DLD1 (cell line): Measurements from ENCODE around the gene RYR2.

Experiments
- in situ Hi-C: cut with HindIII; loops from 2 replicates; pipeline ENCODE4 v1.10.0; 2017; ENCODE audit warnings: low sequenced_read_pairs

The RYR2 gene

GRCh38 chr1:237187842-237188241 lies 145.9 kb downstream of the RYR2 start:
- in situ Hi-C loops: no loop called here

DNA sequence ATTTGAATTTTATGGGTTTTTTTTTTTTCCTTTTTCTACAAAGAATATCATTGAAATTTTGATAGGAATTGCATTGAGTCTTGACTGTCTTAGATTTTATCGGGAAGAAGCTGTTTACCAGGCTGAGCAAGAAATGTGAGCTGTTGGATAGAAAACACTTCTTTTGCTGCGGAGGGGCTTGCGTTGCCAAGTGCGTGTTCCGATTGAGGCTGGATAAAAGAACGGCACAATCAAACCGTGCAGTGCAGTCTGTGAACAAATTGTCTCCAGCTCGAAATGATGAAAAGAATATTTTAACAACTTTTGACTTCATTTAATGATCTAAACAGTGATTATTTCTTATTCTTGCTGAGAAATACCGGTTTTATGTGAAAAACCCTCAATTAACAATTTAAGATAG lies 149.4 kb downstream of the RYR2 start:
- in situ Hi-C loops: no loop called here

DNA sequence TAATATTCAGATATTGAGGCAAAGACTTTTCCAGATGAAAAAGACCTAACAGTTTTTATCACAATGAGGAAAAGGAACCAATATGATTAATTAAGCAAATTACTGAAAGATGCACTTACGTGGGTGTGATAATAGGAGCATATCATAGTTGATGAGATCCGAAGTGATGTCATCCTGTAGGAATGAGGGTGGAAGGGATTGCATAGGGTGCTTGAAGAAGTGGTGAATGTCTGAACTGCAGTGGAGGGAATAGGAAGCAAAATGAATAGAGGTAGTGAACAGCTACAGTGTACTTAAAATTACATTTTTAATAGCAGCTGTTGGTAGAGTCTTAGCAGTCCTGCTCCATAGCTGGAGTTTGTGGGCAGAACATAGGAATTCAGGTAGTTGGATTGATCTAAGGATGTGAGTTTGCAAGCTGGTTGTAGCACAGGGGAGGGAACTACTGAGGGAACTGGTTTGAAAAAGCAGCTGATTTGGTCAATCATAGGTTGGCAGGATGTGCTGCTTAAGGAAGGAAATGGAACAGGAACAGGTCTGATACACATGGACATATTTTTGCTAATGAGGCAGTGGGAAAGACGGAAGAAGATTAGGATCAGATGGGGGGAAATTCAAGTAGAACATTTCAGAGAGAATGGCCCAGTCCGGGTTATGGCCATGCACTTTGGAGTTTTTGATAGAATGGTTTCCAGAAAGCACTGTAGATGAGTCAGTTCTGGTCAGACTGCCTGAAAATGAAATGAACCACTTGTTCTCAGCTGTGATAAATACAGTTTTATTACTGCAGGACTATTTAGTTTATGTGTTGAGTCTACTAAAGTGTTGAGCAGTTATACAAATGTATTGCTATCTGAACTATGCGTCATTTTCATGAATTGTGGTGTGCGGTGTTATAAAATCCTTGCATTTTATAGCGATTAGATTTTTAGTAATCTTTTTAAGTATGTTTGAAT lies 155.8 kb downstream of the RYR2 start:
- in situ Hi-C loops: no loop called here

- in situ Hi-C loops: no loop called here
Measured at GRCh38 chr1:237199026-237199425, 157.0 kb downstream of the RYR2 start.

DNA sequence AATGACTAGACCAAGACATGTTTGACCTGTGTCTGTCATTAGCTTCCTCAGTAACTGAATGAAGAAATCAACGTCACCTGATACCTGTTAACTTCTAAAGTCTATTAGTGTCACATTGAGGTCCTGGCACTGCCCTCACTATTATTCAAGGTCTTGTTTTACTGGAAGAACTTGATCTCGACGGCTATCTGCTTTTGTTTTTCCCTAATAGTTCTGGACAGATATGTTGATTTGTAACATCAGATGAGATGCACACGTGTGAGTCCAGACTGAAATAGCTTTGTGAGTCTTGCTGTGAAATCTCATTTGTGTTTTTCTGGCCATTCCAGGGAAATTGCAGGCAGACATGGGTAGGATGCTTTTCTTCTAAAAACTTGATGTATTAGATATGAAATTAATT lies 159.2 kb downstream of the RYR2 start:
- in situ Hi-C loops: no loop called here

GRCh38 chr1:237204841-237205240 lies 162.9 kb downstream of the RYR2 start:
- in situ Hi-C loops: no loop called here

- in situ Hi-C loops: no loop called here
Measured at GRCh38 chr1:237205400-237206064, 163.5 kb downstream of the RYR2 start.

DNA sequence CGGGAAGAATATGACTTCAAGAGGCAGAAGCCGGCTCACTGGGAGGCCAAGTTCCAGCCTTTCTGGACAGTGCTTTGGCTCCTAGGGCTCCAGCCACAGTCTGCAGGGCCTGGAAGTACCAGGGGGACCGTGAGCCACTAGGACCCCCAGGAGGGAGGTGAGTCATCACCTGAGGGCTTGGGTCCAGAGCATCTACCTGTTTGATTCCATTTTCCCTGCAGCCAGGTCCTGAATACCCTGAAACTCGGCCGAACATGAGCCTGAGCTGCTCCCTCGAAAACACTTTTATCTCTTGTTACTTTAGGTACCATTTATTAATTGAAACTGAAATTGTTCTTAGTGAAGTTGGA lies 164.1 kb downstream of the RYR2 start:
- in situ Hi-C loops: no loop called here

GRCh38 chr1:237211031-237211430 lies 169.0 kb downstream of the RYR2 start:
- in situ Hi-C loops: no loop called here

DNA sequence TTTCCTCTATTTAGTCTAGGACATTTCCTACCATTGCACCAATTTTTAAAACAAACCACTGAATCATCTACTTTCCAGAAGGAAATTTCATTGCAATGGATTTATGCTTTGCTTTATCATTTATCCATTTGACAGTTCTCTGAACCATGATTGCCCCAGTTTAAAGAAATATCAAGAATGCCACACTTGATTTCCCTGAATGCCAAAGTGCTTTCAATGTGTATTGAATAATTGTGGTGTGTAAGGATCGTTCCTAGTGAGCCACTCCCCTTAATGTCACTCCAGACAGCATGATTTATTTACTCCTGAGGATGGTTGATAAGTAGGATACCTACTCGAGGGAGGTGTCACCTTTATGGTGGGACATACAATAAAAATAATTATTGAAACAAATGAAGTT lies 169.6 kb downstream of the RYR2 start:
- in situ Hi-C loops: no loop called here

- in situ Hi-C loops: no loop called here
Measured at GRCh38 chr1:237219751-237220642, 178.0 kb downstream of the RYR2 start.

GRCh38 chr1:237223419-237223818 lies 181.4 kb downstream of the RYR2 start:
- in situ Hi-C loops: no loop called here

DNA sequence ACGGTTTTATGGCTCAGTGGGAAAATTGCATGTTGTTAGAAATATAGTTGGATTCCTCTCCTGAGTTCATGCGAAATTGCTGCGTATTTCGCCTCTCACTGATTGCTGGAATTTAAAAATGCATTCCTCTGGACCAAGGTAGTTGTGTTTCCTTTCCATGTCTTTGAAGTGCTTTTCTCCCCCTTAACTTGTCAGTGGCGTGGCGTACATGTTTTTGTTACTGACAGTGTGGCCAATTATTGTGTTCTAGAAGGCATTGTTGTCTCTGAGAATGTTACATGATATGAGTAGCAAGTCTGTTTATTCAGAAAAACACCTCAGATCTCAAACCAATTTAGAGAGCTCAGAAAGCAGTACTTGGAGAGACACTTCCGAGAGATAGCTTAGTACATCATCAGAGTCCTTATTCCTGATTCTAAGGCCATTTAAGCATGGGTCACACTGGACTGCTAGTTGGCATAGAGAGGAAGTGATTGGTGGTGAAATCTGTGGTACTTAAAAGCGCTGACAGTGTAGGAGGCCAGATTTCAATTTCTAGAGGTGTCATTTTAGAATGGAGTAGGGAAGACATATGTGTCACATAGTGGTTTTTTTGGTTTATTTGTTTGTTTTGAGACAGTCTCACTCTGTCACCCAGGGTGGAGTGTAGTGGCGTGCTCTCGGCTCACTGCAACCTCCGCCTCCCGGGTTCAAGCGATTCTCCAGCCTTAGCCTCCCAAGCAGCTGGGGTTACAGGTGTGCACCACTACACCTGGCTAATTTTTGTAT lies 184.4 kb downstream of the RYR2 start:
- in situ Hi-C loops: no loop called here

DNA sequence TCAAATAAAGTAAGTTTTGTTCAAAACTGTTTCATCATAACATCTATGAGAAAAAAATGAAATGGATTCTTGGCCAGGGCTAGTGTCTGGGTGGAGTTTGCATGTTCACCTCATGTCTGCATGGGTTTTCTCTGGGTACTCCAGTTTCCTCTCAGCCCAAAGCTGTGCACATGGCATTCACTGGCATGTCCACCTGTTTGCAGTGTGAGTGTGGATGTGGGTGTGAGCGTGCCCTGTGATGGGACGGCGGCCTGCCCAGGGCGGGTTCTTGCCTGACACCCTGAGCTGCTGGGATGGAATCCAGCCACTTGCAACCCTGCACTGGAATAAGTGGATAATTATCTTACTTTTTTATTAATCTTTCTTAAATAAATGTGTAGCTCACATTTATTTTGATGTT lies 185.5 kb downstream of the RYR2 start:
- in situ Hi-C loops: no loop called here

- in situ Hi-C loops: no loop called here
Measured at GRCh38 chr1:237228421-237228820, 186.4 kb downstream of the RYR2 start.

DNA sequence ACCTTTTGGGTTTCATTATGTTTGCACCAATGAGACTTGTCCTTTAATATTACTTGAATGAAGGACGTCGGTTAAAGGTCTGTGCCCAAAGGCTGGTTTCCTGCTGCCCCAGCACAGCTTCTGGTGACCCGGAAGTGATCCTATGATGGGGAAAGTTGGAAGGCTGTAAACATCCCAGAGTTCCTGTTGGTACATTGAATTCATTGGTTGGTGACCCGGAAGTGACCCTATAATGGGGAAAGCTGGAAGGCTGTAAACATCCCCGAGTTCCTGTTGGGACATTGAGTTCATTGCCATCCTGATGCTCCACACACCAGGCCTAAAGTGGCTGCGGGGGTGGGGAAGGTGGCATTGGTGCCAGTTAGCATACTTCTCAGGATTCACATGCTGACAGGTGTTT lies 187.3 kb downstream of the RYR2 start:
- in situ Hi-C loops: no loop called here

GRCh38 chr1:237232501-237232900 lies 190.5 kb downstream of the RYR2 start:
- in situ Hi-C loops: no loop called here

- in situ Hi-C loops: no loop called here
Measured at GRCh38 chr1:237235091-237235490, 193.1 kb downstream of the RYR2 start.

DNA sequence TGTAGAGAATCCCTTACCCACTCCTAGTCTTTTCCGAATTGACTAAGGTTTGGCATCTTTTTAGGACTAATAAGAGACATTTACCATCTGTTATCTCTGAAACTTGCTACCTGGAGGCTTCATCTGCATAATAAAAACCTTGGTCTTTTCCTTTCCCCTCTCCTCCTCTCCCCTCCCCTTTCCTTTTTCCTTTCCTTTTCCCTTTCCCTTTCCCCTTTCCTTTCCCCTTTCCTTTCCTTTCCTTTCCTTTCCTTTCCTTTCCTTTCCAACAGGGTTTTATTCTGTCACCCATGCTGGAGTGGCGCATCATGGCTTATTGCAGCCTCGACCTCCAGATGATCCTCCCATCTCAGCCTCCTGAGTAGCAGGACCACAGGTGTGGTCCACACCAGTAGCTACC lies 195.7 kb downstream of the RYR2 start:
- in situ Hi-C loops: no loop called here

DNA sequence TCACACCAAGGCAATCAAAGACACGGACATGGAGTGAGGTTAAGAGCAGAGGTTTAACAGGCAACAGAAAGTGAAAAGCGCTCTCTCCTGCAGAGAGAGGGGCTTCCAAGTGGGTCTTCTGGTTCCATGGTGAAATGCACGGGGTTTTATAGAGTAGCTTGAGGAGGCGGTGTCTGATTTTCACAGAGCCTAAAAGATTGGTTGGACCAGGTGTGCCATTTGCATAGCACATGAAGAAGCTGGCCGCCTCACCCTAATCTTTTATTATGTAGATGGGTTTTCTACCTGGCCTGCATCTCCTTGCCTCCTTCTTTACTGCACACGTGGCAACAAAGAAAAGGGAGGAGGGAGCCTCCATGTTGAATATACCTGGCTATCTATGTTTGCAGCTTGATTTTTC lies 197.3 kb downstream of the RYR2 start:
- in situ Hi-C loops: no loop called here

GRCh38 chr1:237241038-237241437 lies 199.1 kb downstream of the RYR2 start:
- in situ Hi-C loops: no loop called here
